GM18907 (cell line): Measurements from ENCODE around the gene TECR.
A peak's percentile ranks its signal among the peaks of the same experiment; 100 is the strongest.
"Not testable (repeated sequence)": the region's sequence is repeated elsewhere in the genome, so short reads cannot be mapped to it uniquely, and the experiment has no call there.

Experiments used
- ATAC-seq: cut with Tn5 transposase; IDR thresholded peaks from one replicate; pipeline ENCODE4 v1.9.1; 2021; ENCODE audit warnings: mild to moderate bottlenecking, moderate library complexity; ENCODE audit not compliant: unreplicated experiment

TECR gene

DNA sequence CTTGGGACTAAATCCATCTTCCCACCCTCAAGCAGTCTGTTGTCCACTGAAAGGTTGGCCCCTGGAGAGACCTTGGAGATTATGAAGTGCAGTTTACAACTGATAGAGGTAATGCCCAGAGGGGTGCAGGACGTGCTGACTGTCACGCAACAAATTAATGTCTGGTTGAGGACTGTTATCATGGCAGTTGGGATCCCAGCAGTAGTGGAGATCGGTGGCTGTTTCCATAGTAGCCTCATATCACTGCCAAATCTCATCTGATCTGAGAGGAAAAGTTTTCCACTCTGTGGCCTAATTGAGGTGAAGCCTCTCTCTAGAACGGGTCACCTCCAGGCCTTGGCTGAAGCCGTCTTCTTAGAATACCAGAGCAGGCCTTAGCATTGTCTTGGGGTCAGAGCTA lies 4.1 kb downstream of the TECR start:
- ATAC-seq, result no peak

DNA sequence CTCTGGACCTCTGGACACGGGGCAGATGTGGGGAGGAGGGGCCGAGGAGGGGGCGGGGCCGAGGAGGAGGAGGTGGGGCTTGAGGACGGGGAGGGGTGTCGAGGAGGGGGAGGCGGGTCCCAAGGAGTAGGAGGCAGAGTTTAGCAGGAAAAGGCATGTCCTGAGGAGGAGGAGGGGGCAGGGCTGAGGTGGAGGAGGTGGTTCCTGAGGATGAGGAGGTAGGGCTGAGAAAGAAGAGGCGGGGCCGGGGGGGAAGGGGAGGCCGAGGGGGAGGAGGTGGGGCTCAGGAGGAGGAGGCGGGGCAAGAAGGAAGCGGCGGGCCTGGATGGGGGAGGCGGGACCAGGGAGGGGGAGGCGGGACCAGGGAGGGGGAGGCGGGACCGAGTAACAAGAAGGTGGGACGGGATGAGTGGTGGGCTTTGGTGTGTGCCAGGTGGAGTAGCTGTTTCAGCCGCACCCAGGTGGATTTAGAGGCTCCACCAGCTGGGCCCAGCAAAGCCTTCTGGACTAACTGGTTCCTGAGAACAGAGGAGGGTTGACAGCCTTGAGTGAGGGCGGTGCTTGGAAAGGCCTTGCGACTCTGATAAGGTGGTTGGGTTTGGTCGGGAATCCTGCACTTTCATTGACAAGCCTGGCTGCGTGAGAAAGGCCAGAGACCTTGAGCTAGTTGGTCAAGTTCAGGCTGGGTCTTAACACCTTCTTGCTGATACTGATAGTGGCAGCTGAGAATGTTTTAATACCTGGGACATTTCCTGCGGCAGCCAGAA lies 7.7 kb downstream of the TECR start:
- ATAC-seq, result no peak

DNA sequence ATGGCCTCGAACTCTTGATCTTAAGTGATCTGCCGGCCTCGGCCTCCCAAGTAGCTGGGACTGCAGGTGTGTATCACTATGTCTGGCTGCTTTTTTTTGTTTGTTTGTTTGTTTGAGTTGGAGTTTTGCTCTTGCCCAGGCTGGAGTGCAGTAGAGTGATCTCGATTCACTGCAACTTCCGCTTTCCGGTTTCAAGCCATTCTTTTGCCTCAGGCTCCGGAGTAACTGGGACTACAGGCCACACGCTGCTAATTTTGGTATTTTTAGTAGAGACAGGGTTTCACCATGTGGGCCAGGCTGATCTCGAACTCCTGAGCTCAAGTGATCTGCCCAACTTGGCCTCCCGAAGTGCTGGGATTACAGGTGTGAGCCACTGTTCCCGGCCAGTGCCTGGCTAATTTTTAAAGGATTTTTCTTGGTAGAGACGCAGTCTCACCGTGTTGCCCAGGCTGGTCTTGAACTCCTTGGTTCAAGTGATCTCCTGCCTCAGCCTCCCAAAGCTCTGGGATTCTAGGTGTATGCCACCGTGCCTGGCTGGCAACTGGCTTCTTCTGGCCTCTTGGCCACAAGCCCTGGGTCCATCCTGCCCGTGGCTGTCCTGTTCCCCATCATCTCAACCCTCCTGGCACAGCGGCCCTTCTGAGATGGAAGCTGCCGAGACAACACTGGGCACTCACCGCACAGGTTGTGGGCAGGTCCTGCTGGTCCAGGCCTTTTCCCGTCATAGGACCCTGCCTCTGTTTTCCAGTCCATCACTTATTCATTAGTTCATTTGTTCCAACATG lies 11.5 kb downstream of the TECR start:
- ATAC-seq, result no peak

DNA sequence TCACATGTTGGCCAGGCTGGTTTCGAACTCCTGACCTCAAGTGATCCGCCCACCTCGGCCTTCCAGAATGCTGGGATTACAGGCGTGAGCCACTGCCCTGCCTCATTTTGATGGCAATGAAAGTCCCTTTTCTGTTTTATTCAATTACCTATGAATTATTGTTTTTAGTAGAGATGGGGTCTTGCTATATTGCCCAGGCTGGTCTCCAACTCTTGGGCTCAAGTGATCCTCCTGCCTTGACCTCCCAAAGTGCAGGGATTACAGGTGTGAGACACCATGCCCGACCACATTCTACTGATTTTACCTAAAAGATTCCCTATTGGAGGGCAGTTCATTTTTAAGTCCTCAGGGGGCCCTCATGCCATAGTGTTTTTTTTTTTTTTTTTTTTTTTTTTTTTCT lies 12.6 kb downstream of the TECR start:
- ATAC-seq, result not testable (repeated sequence)

DNA sequence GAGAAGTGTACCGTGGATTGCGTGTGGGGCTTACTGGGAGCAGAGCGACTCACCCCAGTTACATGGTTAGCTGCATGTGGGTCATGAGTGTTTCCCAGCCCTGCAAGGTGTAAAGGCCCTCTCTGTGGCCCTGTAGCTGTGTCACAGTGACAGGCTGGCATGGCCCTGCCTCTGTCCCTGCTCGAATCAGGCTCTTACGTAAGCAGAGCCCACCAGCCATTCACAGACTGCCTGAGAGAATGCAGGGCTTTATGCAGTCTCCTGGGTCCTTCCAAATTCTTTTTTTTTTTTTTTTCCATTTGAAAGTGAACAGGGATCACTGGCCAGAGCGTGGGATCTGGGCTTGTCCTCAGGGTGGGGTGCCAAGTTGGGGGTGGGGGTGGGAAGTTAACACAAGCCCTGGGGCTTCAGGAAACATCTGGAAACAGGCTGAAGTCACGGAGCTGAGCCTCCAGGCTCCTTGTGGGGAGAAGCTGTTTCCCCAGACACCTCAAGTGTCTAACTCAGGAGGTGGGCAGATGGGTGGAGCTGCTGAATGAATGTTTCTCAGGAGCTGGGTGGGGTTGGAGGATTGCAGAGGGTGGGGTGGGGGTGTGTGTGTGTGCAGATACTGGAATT lies 13.4 kb downstream of the TECR start:
- ATAC-seq, result no peak

DNA sequence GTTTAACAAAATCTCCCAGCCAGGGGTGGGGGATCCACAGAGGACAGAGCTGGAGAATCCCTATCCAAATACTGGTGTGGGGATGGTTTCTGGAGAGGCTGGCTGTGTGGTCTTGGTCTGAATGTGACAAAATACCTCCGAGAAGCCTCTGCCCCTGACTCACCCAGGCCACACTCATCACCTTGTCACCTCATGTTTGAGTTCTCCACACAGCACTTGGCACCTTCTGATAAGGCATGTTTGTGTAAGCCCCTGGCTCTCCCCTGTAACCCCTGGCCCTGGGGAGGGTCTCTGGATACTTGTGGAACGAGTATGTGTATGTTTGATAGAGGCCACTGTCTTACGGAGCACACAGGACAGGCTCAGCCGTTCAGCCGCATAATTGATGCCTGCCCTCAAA lies 14.7 kb downstream of the TECR start:
- ATAC-seq, result no peak

DNA sequence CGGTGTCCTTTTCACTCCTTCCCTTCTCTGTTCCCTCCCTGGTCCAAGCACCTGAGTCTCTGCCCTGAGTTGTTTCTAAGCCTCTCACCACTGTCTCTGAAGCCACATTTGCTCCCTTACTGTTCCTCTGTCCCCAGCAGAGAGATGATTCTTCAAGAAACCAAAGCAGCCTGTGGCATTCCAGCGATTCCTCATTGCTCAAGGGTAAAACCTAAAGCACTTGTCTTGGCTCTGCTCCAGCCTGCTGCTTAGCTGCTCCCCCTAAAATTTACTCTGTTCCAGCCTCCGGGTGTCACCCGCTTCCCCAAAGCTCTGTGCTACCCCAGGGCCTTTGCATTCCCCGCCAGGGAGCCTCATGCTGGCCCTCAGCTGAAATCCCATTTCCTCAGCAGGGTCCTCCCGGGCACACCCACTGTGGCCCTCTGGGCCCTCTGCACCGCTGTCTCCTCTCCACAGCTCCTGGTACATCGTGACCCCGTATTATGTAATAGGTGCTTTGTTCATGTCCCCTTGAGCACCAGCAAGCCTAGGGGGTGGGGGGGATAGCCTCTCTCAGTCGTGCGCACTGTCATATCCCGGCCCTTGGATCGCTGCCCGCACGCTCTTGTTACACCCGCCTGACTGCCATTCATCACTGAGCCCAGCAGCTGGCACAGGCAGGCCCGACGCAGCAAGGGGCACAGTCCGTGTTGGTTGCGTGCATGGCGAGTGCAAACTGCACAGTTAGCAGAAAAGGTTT lies 15.8 kb downstream of the TECR start:
- ATAC-seq, result no peak

DNA sequence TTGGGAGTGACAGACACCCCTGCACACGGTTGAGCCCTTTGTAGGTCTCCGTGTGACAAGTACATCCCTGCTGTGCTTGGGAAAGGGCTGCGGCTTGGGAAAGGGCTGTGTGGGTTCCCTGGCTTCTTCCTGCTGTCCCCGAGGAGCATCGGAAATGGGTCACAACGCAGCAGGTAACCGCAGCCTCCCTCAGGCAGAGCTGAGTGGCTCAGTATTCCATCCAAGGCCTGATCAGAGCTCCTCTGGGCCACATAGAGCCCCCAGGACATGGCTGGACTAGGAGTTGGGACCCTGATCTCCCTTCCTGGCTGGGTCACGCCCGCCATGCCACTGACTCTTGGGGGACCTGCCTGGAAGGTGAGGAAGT lies 16.3 kb downstream of the TECR start:
- ATAC-seq, result no peak

DNA sequence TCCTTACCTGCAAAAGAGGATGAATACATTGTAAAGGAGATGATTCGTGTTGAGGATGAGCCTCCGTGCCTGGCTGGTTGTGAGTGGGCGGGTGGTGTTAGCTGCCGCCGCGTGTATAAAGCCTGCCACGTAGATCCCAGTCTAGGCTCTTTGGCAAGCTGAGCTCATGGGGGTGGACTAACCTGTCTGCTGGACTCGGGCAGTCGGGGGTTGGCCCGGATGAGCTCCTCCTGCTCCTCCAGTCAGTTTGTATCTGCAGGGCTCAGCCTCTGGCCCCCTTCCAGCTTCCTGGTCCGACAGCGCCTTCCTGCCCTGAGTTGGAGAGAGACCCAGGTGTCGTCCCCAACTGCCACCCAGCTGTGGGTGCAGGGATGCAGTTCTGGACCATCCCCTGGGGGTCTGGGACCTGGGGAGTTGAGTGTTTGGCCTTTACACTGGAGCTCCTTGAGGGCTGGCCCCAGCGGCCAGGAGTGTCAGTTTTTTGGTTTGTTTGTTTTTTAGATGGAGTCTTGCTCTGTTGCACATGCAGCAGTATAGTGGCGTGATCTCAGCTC lies 20.9 kb downstream of the TECR start:
- no peak for ATAC-seq

DNA sequence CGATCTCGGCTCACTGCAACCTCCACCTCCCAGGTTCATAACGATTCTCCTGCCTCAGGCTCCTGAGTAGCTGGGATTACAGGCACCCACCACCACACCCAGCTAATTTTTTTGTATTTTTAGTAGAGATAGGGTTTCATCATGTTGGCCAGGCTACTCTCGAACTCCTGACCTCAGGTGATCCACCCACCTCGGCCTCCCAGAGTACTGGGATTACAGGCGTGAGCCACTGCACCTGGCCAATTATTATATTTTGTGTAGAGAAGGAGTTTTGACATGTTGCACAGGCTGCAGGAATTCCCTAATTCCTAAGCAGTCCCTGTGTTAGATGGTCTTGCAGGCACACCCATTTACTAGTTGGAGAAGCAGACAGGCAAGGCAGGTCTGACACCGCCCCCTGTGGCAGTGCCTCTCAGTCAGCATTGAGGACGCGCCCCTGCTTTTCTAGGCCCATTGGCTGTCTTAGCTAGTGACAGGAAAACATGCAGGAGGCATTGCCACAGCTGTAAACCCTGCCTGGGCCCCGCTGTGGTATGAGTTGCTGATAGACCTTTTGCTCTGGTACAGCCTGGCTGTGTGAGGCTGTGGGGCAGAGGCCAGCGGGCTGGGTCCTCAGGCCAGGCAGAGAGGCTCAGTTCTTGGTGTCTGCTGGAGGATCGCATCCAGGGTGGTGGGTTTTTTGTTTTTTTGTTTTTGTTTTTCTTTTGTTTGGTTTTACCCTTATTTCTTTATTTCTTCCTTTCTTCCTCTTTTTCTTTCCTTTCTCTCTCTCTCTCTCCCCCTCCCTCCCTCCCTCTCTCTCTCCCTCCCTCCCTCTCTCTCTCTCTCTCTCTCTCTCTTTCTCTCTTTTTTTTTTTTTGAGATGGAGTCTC lies 22.0 kb downstream of the TECR start:
- peak; percentile 44 for ATAC-seq

DNA sequence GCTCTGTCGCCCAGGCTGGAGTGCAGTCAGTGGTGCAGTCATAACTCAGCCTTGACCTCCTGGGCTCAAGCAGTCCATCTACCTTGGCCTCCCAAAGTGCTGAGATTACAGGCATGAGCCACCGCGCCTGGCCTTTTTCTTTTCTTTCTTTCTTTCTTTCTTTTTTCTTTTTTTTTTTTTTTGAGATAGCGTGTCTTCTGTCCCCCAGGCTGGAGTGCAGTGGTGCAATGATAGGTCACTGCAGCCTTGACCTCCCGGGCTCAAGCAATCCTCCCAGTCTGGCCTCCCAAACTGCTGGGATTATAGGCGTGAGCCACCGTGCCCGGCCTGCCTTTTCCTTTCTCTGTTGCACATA lies 22.6 kb downstream of the TECR start:
- not testable (repeated sequence) for ATAC-seq

DNA sequence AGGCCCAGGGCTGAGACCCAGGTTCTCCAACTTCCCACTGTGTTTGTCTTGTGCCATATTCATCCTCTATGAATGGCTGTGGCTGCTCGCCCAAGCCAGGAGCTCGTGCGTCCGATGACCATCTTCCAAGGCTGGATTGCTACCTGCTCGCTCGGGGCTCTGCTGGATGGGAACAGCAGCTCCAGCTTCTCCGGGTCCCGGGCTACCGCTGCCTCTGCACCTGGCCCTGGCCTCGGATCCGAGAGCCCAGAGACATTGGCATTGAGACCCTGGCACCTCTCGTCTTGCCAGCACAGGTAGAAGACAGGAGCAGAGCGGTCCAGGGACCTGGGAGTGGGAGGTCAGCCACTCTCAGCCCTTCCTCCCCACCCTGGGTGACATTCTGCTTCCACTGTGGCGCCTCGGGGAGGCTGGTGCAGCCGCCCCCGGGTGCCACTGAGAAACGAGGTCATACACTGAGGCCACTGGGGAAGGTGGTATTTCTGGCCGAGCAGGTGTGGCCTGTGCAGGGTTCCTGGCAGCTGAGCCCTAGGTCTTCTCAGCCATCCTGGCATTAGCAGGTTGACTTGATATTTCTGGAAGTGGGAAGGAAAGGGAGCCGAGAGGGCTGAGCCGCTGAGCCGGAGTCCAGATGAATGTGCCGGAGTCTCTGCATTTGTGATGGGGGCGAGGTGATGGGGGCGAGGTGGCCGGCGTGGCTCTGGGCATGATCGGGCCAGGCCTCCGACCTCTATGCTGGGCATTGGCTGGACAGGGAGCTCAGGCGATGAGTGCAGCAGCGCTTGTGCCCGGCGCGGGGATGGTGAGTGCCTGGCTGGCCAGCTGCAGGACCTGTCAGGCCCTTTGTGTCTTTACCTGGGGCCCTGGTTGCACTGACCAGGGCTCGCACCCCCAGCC lies 23.9 kb downstream of the TECR start:
- no peak for ATAC-seq

DNA sequence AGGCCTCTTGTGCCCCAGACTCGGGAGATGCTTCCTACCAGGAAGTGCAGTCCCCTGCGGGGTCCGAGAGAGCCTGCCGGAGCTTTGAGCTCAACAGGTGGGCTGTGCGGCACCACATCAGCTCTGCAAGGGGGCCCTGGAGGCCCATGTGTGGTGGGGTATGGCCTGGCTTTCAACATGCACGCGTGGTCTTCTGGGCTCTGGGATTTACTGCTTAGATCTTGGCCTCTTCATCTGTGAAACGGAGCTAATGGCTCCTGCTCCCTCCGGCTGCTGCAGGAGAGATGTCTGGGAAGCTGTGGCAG lies 24.5 kb downstream of the TECR start:
- no peak for ATAC-seq

DNA sequence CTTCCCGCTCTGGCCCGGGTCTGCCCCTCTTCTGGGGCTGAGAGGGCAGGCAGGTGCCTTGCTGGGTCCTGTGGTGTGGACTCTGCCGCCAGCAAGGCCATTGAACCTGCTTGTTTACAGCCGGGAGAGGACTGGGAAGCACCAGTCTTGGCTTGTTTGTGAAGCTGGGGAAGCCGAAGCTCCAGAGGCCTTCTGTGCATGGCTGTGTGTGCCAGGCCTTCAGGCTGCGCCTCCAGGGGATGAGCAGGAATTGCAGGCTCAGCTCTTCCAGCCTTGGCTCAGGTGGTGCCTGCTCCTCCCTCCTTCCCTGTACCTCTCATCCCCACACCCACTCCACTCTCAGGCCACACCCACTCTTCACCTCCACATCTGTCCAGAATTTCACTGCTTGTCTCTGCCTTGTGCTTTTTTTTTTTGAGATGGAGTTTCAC lies 25.0 kb downstream of the TECR start:
- no peak for ATAC-seq

DNA sequence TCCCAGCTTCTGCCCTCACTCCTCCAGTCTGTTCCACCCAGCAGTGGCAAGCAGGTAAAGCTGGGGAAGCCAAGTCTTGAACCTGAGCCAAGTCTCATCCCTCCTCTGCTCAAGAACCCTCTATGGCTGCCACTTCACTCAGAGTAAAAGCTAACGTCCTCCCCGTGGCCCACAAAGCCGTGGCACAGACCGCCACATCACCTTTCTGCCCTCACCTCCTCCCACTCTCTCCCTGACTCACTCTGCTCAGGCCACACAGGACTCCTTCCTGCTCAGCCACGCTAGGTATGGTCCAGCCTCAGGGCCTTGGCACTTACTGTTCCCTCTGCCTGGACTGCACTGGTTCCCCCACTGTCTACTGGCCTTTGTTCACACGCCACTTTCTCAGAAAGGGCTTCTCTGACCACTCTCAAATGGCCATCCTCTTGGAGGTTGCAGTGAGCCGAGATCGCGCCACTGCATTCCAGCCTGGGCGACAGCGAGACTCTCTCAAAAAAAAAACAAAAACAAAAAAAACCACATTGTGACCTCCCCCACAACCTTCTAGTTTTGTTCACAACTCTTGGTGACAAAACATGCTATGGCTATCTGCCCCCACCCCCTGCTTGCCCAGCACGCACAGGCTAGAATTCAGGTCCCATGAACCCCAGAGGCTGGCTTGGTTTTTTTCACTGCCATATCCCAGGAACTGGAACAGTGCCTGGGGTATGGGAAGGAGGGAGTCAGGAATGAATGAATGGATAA lies 26.7 kb downstream of the TECR start:
- ATAC-seq, result no peak

DNA sequence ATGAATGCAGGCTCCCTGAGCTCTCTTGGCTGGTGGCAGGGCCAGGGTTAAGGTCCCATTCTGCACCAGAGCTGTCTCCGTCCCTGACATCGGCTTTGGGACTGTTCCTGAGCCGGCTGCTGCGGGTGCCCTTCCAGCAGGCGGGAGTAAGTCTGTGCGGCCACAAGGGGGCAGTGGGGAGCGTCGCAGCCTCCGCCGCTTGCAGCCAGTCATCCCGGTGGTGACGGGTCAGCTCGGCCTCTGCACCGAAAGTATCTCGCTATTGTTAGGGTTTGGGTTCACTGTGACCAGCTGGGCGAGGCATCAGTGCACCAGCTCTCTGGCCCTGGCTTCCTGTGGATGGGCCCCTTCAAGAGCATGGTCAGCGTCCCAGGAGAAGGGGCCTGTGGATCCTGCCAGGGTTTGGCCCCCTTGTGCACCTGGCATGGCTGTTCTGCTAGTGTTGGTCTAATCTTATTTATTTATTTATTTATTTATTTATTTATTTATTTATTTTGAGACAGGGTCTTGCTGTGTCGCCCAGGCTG lies 27.3 kb downstream of the TECR start:
- ATAC-seq, result no peak

DNA sequence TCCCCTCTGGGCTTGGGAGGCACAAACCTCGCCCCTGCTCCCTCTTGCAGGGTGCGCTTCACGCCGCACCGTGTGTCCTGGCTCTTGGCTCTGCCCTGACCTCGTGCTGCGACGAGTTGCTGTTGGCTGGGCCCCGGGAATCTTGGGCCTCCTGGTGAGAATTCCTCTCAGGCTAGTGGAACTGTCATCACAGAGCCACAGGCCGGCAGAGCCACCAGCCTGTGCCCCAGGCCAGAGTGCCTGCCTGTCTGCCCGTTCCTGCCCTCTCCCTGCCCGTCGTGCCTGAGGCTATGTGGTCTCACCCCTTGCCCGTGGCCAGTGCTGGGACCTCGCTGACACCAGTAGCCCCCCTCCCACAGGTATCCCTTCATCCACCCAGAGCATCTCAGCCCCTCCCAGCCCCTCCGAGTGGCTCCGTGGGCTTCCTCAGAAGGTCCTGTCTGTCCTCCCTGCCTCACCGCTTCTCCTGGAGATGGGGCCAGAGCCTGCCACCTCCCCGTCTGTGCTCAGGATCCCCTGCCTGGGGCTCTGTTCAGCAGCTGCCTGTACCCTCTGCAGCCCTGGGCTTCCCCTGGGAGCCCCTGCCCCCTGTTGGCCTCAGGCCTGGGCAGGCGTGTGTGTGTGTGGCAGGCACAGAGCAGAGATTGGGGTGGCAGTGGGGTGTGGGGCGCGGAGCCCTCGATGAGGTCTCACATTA lies 29.1 kb downstream of the TECR start:
- ATAC-seq, result no peak
